Non-pigmented ciliary epithelial cell (primary cell): ENCODE measurements around the gene QKI.
A peak's percentile ranks its signal among the peaks of the same experiment; 100 is the strongest.
"Not testable (repeated sequence)": the region's sequence is repeated elsewhere in the genome, so short reads cannot be mapped to it uniquely, and the experiment has no call there.

Source experiments
- DNase-seq: peaks from one replicate; pipeline ENCODE4 v3.0.0-alpha.2; 2010; ENCODE audit warnings: low read depth

QKI gene

DNA sequence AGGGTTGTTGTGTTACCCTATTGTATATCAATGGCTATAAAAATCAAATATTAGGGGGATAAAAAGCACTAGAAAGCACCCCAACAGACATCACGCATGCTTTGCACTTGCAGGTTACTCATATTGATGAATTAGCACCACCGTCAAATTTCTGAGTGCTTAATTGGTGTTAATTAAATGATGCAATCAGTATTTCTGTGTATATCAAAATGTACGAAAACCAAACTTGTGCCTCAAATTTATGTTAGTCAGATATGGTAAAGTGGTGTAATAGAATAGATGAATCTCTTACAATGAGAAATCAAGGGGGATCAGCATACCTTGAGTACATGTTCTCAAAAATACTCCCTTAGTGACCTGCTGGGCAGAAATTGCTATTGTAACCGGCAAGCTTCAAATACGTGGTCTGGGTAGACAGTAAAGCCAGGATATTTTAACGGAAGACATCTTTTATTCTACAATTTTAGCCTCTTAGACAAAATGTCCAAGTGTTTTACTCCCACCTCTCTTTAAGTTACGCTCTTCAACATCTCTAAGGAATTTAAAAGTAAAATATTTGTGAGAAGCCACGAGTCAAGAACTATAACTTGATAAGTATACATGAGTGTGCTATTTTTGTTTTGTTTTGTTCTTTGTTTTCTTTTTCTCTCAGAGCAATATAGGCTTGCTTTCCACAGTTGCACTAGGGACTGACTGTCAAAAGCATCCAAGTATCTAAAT, 166.0 kb downstream of the QKI start:
- no peak for DNase-seq

DNA sequence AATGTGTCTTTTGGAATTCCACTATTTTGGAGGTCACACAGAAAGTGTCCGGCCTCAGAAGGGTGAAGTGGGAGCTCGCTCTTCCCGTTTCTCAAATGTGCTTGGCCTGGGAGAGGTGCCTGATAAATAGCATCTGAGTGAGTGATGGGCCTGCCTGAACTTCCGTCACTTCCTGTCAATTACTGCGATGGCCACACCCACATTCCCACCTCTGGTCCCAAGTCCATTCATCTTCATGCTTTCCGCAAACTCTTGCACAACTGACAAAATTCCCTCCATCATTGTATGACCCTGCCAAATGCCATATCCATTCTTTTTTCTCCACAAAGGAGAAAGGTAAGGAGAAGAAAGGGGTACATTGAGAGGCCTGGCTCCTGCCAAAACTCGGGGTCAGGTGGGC, 169.0 kb downstream of the QKI start:
- DNase-seq, result no peak

DNA sequence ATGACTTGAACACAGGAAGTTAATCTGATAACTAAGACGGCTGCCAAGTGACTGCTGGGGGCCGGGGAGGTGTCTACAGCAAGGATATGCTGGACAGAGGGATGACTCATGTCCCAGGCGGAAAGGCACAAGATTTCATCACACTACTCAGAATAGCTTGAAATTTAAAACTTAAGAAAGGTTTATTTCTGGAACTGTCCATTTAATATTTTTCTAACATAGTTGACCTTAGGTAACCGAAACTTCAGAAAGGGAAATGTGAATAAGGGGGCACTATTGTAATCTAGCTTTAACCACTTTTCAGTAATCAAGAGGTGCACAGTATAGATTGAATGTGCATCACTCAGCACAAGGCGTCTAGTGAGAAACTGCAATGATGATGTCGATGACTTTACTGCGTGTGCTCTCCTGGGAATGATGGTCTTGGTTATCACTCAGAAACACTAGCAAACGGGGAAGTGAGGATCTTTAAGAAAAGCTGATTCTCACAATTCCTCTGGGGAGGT, 171.5 kb downstream of the QKI start:
- peak; percentile 78 for DNase-seq

DNA sequence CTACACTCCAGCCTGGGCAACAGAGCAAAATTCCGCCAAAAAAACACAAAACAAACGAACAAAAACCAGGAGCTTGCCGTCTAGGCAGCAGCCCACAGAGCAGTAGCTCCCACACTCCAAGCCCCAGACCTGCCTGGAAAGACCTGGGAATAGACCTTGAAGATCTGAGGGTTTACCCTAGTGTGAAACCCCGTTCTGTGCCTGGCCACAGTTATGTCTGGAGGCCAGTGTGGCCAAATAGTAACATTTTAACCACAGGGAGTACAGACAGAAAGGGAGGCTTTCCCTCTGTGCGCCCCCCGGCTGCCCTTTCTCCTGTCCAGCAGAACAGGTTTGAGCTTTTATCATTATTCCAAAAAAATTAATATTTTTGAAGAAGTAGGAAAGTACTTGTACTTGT, 172.4 kb downstream of the QKI start:
- DNase-seq, result no peak

DNA sequence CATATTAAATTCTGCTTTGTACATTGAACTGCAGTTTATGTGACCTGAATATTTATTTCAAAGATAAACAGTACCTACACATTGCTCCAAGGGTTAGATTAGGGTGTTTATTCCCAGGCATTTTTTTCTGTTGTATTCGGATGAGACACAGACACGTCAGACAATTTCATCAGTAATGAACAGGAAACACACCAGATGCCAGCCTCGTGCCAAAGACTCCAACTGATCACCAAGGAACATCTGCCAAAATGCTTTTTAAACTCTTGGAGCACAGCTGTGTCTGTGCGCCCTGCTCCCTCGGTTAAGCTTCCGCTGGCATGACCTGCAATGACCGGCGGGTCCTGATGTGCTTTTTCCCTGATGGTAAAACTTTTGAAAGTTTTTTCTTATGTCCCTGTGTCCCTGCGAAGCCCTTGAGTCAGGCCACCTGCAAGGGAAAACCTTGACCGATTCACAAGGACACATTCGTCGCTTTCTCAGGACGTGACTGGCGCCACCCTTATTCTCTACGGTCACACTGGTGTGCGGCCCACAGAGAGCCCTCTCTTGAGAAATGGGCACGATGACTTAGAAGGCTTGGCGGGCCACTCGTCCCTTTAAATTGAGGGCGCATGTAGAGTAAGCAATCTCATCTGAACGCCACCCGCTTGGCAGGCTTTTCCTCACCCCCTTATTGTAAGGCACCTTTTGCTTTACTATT, 173.9 kb downstream of the QKI start:
- no peak for DNase-seq

DNA sequence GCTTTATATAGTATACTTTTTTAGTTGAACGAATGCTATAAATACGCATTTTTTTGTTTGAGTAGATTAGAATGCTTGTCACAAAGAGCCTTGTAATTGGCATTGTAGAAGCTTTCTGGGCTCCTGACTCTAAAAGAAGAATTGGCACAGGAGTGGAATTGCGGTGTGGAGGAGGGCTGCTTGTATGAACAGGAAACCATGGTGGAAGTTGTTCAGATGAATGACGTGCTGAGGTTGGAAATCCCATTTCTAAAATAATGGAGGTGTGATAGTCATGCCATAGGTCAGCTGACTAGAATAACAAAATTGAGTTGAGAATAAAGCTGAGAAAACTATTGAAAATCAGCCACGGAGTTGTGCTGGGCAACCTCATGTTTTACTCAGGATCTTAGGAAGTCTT, 174.9 kb downstream of the QKI start:
- DNase-seq, result no peak

DNA sequence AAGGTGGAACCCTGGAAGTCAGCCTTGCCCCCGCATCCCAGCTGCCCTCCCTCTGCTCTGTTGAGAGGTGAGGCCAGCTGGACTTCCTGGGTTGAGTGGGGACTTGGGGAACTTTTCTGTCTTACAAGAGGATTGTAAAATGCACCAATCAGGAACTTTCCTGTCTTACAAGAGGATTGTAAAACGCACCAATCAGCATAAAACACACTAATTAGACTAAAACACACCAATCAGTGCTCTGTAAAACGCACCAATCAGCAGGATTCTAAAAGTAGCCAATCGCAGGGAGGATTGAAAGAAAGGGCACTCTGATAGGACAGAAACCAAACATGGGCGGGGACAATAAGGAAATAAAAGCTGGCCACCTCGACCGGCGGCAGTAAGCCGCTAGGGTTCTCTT, 175.6 kb downstream of the QKI start:
- DNase-seq, result not testable (repeated sequence)

DNA sequence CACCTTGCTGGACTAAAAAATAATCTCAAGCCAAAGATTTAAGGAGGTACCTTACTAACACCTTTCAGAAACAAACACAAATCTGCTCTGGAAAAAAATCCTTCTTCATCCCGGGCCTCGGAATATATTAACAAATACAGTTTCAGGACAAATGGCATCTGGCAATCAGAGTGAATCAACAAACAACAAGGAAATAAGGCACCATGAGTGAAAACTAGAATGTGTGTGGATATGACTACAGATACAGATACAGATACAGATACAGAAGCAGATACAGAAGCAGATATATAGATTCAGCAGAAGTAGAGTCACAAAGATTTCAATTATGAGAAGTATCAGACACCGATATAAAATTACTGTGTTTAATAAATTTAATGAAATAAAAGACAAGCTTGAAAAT, 178.4 kb downstream of the QKI start:
- no peak for DNase-seq

DNA sequence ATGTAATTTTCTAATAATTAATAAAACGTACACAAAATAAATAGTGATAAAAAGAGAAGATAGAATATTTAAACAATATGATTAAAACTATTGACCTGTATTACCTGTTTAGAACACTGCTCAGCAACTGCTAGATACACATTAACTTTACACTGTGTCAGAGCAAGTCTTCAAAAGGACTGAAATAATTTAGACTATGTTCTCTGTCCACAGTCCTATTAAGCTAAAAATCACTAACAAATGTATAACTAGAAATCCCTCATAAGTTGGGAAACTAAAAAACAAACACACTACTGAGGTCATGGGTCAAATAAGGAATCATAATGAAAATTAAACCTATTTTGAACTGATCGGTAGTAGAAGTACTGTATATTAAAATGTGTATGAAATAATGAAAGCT, 181.7 kb downstream of the QKI start:
- no peak for DNase-seq

DNA sequence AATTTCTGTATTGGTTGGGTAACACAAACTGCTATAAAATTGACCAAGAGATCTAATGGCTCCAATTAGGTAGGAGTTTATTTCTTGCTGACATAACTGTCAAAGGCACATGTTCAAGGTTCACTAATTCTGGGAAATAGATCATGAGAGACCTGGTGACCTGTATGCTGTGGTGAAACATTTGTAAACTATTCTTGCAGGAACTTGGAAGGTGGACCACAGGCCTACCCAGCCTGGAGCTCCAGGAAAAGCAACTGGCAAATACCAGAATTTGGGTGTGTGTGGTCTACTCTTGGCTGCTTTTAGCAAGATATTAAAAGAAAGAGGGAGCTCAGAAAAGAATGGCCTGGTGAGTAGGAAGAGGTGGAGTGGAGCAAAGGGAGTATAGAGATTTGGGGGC, 184.6 kb downstream of the QKI start:
- DNase-seq, result no peak

DNA sequence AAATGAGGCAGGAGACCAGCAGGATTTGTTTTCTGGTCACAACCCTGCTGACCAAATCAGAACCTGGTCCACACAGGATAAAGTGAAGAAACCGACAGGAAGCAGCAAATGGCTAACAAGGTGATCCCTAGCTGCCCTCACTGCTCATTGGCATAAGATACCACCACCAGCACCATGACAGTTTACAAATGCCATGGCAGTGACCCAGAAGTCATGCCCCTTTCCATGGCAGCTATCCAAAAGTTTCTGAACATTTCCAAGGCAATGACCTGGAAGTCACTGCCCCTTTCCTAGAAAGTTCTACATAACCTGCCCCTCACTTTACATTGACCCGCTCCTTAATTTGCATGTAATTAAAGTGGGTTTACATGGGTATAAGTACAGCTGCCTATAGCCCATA, 185.2 kb downstream of the QKI start:
- no peak for DNase-seq

DNA sequence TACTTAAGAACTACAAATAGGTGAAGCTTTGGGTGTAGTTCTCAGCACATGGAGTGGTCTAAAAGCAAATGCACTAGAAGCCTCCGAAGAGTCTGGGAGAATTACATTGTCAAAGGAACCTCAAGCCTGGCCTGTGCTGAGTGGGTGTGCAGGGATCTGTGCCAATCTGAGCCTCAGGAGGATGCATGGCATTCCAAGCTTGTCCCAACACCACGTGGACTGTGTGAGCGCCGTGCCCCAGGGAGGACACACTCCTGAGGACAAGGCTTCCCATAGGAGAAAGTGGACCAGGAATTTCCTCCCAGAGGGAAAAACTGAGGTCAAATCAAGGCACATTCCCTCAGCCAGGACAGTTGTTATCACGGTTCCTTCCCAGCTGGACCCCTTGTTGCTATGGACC, 185.8 kb downstream of the QKI start:
- DNase-seq, result no peak

DNA sequence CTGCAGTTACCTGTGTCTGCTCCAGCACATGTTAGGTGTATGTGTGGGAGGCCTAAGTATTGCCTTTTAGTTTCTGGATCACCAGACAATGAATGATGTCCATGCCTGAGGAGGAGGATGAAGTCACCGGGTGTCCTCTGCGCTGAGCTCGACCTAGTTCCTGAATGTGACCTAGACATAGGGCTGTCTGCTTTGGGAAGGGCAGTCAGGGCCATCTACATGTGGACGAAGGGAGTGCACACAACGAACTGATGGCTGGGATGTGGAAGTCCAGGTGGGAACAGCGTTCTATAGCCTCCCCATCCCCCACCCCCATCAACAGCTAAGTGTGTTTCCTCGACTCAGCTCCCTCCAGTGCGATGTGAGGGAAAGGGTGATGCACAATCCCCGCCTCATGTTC, 186.3 kb downstream of the QKI start:
- no peak for DNase-seq

DNA sequence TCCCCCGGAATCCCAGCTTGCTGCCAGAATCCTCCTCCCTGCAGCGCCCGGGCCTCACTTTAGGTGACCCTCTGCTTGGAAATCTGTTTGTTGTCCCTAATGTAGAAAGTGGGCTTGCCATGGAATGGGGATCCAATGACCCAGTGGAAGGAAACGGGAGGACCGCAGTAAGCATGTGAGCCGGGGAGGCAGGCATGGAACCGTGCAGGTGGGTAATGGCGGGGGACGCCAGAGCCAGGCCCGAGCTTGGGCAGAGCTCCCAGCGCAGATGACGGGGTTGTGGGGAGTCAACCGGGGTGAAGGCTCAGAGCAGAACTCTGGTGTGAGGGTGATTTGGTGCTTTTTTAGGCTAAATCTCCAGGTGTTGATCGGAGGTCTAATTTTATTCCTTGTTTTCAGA, 188.3 kb downstream of the QKI start:
- DNase-seq, result no peak

DNA sequence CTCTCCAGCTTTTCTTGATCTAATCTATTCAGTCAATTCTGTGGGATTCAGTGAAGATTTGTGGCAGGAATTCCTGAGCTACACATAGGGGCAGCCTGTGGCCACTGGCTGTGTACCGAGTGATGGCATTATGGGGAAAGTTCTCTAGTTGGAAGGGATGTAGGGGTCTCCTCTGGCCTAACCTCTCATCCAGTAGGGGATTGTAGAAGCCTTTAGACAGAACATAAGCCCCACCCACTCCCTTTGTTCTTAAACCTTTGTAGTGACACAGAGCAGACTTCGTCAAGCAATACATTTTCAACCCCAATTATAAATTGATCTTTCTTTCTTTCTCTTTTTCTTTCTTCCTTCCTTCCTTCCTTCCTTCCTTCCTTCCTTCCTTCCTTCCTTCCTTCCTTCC, 188.9 kb downstream of the QKI start:
- no peak for DNase-seq

DNA sequence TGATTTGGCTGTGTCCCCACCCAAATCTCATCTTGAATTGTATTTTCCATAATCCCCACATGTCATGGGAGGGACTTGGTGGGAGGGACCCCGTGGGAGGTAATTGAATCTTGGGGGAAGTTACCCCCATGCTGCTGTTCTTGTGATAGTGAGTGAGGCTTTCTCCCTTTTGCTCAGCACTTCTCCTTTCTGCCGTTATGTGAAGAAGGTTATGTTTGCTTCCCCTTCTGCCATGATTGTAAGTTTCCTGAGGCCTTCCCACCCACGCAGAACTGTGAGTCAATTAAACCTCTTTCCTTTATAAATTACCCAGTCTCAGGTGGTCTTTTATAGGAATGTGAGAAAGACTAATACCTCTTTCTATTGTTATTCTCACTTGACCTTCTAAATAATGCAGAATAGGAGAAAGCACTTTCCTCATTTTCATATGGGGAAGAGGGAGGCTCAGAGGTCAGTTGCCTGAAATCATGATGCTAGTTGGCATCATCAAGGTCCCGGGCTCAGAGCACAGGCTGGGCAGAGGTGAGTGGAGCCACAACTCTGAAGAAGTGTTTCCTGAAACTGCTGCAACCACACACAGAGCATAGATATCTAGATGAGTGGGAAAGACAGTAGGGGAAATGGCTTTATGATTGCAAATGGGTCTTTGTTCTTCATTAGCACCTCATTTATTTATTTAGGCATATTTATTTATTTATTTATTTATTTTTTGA, 191.0 kb downstream of the QKI start:
- DNase-seq, result no peak

DNA sequence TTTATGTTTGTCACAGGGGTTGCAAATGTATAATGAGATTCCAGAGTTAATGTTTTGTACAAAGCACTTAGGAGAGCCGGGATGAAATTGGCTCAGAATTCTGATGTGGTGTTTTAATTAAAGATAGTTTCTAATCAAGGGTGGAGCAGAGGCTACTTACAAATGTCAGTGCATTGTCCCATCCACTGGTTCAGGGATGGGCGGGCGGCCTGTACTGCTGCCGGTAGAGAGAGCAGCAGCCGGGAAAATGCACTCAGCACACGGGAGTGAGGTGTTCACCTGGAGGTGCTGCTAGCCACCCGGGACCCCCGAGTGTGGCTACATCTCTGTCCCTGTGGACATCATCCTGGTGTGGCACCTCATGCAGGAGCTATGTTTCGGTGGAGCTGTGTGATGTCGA, 193.3 kb downstream of the QKI start:
- no peak for DNase-seq

DNA sequence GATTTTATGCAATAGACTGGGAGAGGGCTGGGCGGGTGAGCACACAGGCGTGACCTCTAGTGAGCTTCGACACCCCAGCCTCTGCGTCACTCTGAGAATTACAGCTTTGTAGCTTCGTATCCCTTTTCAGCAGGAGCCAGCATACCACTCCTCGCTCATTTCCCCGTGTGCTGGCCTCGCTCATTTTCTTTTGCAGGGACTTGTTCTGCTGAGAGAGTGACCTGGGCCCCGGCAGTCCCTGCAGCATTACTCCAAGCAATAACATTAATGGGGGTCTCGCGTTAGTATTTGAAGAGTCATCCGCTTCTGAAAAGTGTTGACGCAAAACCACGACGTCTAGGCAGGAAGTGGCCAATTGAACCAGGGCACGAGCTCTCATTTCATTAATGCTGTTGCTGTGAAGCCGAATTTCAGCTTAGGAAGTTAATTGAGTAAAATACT, 193.7 kb downstream of the QKI start:
- no peak for DNase-seq

DNA sequence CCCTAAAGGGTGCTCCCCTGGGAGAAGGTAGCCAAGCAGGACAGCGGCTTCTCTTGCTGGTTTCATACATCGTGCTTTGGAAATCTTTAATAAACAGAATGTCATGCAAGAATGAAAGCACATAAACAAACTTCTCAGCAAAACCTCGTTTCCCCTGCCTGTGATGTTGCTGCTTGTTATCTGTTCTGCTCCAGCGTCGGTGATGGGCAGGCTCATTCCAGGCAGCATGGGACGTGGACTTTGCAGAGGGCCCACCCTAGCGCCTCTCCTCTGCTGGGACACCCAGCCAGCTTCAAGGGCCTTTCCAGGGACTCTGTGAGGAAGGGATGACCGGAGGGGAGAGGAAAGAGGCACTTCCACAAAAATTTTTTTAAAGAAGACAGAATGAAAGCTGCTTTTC, 197.7 kb downstream of the QKI start:
- no peak for DNase-seq

DNA sequence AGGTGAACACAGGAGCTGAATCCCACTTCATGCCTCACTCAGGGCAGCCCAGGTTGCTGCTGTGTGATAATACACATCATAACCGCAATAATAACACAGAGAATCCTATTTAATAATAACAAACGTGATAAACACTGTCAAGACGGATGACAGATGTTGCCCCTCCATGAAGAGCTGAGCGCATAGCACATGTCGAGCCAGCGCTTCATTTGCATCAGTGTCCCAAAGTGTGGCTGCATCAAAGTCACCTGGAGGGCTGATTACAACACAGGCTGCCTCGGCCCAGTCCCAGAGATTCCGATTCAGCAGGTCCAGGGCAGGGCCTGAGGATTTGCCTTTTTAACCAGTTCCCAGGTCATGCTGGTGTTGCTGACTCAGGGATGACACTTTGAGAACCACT, 198.5 kb downstream of the QKI start:
- no peak for DNase-seq

DNA sequence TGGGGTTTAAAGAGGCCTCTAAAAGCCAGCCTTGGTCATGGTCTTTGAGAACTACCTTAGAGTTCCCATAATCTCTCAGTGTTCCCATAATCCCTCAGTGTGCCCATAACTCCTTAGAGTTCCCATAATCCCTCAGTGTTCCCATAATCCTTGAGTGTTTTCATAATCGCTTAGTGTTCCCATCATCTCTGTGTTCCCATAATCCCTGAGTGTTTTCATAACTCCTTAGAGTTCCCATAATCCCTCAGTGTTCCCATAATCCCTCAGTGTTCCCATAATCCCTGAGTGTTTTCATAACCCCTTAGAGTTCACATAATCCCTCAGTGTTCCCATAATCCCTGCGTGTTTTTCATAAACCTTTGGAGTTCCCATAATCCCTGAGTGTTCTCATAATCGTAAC, 199.2 kb downstream of the QKI start:
- no peak for DNase-seq

DNA sequence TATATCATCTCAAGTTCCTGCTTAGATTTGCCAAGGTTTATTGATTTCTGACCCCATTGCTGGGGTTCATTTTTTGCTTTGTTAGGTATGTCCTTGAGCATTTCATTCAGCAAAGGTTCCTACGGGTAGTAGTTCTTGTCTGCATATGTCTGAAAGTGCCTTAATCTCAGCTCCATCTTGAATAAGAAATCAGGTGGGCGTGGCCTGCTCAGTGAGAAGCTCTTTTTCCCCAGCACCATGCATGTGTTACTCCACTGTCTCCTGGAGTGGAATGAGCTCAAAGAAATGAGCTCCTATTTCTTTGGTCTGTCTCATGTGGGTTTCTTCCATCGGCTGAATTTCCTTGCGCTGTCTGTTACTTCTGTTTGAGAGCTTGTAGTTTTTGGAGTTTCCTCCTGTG, 201.9 kb downstream of the QKI start:
- no peak for DNase-seq

DNA sequence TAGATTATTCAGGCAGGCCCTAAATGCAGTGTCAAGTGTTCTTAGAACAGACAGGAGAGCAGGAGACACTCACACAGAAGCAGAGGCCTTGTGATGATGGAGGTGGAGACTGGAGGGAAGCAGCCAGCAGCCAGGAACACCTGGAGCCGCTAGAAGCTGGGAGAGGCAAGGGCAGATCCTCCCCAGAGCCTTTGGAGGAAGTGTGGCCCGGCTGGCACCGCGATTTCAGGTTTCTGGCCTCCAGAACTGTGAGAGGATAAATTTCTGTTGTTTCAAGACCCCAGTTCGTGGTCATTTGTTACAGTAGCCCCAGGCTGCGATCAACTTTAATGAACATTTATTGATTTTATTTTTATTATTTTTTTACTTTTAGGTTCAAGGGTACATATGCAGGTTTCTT, 203.0 kb downstream of the QKI start:
- no peak for DNase-seq
